HG03045 (cell line): ENCODE measurements around the gene CTRL.
"Not testable (repeated sequence)": the region's sequence is repeated elsewhere in the genome, so short reads cannot be mapped to it uniquely, and the experiment has no call there.

Experiments
- ATAC-seq: cut with Tn5 transposase; IDR thresholded peaks from one replicate; pipeline ENCODE4 v1.9.1; 2021; ENCODE audit warnings: mild to moderate bottlenecking, moderate library complexity; ENCODE audit not compliant: unreplicated experiment

CTRL gene

DNA sequence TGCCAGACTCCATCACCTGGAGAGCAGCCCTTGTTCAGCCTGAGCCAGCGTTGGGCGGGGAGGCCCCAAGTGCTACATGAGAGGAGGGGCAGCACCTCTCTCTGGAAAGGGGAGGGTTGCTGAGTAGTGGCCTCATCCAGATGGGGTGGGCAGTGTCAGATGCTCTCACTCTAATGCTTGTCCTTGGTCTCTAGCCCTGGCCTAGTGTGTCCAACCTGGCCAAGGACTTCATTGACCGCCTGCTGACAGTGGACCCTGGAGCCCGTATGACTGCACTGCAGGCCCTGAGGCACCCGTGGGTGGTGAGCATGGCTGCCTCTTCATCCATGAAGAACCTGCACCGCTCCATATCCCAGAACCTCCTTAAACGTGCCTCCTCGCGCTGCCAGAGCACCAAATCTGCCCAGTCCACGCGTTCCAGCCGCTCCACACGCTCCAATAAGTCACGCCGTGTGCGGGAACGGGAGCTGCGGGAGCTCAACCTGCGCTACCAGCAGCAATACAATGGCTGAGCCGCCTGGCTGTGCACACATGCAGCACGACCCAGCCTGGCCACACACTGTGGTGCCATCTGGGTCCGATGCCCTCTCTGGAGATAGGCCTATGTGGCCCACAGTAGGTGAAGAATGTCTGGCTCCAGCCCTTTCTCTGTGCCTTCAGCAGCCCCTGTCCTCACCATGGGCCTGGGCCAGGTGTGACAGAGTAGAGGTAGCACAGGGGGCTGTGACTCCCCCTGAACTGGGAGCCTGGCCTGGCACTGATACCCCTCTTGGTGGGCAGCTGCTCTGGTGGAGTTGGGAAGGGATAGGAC is 4.3 kb downstream of the CTRL start:
- ATAC-seq: no peak

DNA sequence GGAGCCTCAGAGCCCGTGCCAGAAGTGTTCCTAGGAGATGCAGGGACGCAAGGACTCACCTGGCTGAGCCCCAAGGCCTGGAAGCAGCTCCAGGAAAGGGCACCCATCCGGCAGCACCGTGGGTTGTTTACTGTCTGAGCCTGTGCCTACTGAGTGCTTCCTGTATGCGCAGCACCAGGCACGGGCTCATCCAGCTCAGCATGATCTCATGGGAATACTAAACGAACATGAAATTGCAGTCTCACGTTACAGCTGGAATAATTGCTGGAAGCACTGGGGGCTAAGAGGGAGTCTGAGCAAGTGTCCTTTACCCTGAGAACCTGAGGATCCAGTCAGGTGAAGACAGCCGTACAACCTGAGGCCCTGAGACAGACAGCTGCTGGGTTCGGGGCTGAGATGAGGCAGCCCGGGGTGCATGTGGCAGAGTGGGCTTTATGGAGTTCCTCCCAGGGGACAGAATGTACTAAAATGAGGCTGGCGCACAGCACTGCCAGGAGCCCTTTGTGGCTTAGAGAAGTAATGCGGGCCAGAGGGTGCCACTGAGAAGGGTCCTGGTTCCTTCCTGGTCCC is 5.4 kb downstream of the CTRL start:
- ATAC-seq: no peak

DNA sequence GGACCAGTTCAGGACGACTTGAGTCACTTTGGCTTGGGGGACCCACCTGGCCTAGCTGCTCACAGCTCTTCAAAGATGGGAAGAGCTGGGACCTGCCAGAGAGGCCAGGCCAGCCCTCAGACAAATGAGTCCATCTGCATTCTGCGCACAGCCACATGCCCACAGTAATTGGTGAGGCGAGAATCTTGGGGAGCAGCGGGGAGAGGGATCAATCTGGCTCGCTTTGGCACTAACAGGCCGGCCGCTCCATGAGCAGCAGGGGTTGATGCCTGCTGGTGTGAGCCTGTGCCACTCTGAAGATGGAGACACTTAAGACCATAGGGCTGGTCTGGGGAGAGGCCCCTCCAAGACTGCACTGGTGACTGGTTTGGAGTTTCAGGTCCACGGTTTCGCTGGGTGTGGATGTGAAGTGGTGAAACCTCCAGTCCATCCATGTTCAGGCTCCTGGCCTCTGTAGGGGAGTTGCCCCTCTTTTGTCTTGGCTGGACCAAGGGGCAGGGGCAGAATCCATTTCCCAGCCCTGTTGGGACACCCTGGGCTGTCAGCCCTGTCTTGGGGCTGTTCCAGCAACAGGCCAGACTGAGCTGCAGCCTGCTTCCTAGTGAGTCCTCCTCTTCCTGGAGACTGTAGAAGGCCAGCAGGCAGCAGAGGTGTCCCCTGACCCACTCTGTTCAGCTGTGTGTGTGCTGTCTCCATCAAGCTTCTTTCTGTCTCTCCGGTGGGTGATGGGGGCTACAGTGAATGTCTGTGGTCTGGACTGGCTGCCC is 7.3 kb downstream of the CTRL start:
- ATAC-seq: no peak

DNA sequence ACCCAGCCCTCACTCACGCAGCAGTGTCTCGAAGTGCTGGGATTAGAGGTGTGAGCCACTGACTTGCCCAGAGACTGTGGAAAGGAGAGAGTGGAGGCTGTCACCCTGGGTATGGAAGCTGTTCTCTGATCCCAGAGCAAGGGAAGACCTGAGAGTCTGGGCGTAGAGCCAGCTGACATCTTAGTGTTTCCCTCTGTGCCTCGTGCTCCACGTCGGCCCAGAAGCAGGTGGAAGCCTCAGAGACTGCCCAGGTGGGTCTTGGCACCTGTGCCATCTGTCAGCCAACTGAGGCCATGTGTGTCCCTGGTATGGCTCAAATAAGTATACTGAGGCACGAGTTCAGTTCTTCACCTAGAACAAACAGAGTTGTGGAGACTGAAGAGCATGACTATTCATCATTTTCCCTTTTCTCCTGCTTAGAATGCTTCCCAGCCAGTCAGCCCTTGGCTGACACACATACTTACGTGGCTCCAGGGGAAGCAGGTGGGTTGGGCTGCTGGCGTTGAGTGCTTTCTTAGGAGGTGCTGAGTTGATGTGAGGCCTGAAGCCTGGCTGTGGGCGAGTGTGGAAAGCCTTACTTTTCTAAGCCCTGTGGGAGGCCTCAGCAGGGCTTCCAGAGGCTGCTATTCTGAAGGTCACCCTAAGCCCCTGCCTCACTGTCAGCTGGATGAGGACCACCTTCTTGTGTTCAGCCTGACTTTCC is 8.1 kb downstream of the CTRL start:
- no peak for ATAC-seq

DNA sequence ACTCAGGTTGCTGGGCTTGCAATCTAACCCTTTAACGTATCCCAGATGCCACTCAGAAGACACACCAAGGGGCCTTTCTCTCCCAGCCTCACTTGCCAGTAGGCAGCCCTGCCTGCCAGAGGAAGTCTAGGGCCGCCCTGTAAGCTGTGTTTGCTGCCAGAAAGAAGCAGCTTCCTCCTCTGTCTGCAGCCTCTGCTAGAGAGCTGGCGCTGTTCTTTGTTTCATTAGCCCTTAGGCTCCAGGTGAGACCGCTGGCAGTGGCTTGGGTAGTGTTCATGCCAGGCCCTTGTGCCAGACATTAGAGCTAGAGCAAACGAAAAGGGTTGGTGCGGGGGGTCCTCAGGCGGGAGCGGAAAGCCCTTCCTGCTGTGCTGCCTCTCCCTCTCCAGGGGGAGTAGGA is 8.9 kb downstream of the CTRL start:
- ATAC-seq: no peak

DNA sequence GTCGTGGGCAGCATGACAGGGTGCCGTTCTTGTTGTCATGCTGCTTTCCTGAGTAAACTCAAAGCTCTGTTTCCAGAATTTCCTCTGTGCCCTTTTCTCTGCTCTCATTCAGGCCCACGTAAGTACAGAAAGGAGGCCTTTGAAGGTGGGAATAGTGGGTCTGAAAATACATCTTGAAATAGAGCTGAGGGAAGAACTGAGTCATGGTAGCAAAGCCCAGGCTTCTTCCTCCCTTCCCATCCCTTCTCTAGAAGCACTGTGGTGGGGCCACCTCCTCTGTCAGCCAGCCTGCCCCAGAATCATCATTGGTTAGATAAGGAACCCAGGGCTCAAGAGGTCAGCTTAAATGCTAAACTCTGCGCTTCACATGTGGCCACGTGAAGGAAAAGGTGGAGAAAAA is 9.4 kb downstream of the CTRL start:
- no peak for ATAC-seq

DNA sequence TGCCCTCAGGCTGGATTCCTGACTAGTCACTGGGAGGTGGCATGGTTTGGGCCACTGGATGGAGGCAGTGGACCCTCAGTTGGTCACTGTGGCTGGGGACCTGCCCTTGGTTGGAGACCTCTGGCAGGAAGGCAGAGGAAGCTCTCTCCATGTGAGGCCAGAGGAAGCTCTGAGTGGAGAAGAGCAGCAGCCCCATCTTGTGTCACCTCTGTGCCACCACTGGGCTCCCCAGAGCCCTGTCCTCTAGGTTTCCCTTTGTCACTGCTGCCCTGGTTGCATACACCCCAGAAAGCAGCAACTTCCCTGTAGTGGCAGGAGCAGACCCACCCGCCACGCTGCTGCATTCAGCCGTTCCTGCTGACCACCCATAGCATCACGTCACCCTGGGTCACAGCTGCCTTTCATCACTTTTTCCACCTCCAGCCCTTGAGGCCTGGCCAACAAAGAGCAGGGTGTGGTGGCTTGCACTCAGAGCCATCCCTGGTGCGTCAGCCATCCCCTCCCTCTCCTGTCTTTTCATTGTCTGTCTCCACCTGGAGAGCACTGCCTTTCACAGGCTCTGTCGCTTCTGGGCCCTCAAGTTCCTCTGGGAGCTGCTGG is 11.9 kb downstream of the CTRL start:
- no peak for ATAC-seq

DNA sequence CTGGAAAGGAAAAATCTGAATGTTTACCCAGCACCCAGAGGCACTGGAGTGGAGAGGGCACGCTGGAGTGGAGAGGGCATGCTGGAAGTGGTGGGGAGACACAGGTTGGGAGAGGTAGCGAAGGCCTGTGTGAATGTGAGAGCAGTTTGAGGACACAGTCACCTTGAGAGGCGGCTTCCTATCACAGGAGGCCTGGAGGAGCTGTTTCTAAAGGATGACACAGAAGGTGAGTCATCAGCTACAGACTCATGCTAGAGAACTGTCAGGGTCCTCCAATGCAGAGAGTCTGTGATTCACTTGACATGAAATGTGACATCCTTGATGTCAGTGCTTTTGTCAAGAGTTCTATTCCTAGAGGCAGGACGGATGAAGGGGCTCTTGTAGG is 13.8 kb downstream of the CTRL start:
- ATAC-seq: no peak

DNA sequence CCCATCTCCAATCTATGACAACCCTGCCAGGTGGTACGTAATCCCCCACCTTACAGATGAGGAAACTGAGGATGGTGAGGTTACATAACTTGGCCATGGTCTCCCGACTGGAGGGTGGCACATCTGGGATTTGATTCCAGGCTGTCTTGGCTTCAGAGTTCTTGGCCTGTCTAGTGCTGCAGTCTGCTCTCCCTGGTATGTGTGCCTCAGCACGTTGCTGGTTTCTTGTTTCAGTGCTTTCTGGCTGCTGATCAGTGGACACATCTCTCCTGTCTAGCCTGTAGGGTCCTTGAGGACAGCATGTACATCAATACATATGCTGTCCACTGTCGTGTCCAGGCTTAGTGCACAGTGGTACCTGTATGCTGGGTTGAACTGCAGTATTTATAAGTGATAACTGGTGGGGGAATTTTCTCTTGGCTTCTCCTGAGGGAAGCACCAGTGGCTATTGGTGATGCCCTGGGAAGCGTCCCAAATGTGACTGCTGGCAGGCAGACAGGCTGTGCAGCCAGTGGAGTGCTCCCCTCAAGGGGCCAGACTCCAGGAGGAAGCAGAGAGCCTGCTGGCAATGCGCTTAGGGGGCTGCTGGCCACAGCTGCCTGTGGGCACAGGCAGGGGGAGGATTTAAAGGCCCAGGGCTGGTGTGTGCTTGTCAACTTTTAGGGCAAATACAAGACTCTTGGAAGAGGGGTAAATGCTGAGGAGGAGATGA is 14.4 kb downstream of the CTRL start:
- ATAC-seq: no peak

DNA sequence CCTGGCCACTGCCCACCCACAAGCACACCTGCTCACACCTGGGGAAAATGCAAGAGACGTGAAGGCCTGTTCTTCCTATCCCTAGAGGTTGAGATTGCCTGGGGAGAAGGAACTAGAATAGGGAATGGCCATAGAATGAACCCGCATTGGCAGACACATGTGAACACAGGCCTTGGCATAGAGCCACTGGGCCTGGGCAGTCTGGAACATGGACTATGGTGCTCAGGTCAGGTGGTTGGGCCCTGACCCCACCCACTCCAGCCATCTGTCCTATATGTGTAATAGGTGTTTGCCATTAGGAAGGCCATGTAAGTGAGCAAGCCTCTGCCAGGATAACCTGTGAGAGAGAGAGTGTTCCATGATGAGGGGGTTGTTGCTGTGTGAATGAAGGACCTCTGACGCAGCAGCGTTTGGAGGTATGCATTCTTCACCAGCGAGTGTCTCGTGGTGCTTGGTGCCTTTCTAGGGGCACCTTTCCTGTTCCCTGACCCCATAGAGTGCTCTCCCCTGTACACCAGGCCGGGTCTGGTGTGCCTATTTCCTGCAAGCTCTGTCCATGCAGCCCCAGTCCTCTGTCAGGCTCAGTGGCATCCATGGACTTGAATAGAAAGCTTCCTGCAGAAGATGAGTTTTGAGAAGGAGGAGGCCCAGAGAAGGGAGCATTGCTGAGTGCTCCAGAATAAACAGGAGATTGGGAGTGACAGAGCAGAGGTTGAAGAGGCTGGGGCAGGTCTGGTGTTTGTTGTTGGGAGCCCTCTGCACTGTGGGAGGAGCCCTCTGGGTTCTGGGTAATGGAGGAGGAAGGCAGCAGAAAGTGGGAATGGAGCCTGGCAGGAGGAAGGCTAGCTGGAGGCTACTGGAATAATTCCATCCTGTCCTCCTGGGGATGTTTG is 15.6 kb downstream of the CTRL start:
- ATAC-seq: no peak

DNA sequence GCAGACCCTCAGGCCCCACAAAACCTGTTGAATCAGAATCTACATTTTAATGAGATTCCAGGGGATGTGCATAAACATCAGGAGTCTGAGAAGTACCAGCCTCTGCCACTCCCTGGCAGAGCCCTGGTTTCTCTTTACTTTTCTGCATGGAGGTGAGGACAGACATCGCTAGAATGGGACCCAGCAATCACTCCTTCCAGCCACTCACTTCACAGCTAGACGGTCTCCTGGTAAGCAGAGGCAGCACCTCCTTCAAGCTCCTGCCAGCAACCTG is 16.2 kb downstream of the CTRL start:
- not testable (repeated sequence) for ATAC-seq

DNA sequence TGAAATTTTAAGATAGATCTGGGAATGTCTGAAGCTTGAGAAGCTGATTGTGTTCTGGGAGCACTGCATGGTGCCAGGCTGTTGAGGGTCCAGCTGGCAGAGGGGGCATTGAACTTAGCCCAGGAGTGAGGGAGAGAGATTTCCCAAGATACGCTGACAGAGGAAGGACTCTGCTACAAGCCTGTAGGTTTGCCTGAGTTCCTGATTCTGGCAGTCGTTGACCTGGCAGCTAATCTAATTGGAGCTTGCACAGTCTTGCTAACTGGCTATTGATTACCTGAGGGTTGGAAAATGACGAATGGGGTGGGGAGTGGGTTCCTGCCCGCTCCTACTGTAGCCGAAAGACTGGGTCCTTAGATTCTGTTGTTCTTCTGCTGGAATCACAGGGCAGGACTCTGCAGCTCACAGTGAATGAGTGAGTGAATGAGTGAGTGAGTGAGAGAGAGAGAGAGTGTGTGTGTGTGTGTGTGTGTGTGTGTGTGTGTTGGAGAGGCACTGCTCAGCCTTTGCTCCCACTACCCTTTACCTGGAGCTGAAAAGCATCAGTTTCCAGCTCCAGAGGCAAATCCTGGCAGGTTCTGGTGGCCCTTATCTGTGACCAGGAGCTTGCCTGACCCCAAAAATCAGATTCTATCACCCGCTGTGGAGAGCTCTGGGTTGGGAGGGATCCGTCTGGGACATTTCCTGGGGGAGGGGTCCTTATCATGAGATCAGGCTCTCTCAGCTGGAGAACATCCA is 16.7 kb downstream of the CTRL start:
- ATAC-seq: no peak

DNA sequence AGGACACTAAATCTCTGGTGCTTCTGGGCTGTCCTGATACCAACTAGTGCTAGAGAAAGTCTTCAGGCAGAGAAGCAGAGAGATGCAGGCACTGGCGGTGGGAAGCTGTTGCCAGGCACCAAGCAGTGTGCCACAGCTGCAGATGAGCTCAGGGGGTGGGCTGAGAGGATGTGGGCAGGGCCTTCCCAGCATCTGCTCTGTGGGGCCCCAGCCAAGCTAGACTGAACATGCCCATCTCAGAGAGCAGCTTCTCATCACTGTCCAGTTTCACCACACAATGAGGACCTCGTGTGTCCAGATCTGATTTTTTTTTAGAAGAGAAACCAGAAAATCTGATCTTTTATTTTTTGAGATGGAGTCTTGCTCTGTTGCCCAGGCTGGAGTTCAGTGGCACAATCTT is 21.5 kb downstream of the CTRL start:
- peak; percentile 55 for ATAC-seq

DNA sequence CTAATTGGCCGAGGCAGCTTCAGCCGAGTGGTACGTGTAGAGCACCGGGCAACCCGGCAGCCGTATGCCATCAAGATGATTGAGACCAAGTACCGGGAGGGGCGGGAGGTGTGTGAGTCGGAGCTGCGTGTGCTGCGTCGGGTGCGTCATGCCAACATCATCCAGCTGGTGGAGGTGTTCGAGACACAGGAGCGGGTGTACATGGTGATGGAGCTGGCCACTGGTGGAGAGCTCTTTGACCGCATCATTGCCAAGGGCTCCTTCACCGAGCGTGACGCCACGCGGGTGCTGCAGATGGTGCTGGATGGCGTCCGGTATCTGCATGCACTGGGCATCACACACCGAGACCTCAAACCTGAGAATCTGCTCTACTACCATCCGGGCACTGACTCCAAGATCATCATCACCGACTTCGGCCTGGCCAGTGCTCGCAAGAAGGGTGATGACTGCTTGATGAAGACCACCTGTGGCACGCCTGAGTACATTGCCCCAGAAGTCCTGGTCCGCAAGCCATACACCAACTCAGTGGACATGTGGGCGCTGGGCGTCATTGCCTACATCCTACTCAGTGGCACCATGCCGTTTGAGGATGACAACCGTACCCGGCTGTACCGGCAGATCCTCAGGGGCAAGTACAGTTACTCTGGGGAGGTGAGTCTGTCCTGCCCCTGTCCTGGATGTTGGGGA is 22.5 kb downstream of the CTRL start:
- ATAC-seq: no peak

DNA sequence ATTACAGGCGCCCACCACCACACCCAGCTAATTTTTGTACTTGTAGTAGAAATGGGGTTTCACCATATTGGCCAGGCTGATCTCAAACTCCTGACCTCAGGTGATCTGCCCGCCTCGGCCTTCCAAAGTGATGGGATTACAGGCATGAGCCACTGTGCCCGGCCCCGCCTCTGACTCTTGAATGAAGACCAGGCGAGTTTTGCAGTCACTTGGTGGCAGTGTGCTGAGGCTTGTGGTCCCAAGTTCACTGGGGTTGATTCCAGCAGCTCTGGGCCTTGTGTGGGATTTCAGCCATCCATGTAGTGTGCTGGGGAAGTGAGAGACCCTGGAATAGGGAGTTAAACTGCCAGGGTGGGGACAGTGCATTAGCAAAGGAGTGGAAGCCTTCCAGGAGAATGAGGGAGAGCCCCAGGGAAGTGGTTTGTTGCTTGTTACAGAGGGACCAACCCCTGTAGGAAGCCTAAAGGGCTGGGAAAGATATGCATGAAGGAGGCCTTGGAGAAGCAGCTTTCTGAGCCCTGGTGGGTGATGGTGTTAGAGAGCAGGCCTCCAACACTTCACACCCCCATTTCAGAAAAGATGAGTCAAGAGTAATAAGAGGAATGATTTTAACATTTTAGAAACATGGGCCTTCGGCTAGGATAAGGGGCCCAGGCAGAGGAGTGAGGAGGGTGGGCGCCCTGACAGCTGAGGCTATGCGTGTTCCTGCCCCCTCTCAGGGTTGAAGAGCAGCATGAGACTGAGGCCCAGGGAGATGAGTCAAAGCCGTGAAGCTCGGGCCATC is 24.1 kb downstream of the CTRL start:
- no peak for ATAC-seq

DNA sequence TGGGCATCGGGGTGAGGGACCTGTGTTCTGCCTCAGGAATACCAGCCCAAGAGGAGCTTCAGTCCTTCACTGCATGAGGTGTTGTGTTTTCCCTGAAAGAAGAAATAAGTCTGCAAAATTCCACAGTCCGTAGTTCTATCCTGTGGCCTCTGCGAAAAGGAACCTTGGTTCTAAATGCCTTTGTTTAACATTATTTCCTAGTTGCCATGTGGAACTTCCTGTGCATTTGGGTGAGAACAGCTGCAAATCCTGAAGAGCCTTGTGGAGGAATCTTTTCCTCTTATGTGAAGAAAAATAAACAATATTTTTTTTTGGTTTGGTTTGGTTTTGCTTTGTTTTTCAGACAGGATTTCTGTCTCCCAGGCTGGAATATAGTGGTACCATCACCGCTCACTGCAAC is 28.8 kb downstream of the CTRL start:
- ATAC-seq: no peak

DNA sequence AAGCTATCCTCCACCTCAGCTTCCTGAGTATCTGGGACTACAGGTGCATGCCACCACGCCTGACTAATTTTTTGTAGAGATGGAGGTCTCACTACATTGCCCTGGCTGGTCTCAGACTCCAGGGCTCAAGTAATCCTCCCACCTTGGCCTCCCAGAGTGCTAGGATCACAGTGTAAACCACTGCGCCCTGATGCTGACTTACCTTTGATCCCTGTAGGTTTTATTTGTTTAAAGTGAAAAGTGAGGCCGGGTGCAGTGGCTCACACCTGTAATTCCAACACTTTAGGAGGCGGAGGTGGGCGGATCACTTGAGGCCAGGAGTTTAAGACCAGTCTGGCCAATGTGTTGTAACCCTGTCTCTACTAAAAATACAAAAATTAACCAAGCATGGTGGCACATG is 29.9 kb downstream of the CTRL start:
- ATAC-seq: no peak

DNA sequence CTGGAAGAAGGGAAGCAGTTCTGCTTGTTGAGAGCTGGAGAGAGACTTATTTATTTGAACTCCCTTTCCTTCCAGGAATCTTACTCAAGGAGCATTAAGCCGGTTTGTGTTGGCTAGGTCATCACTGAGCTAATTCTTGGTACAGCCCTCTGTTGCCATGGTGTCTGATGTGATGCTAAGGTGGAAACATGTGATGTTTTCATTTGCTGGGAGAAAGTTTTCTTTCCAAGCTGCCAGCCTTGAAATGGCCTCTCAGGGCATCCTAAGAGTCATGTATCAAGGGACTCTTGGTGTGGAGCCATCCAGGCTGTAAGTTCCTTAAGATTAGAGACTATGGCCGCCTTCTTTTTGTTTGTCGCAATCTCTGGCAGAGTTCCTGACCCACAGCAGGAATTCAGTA is 34.4 kb downstream of the CTRL start:
- ATAC-seq: no peak
